Hepatocyte (in vitro differentiated cells): Measurements from ENCODE around the gene PAPPA.

Experiments used
- EZH2 ChIP-seq: fragments of 200-600 bp; sonication (generic); IDR thresholded peaks from 2 replicates; pipeline ENCODE4 v1.6.1; 2016; ENCODE audit warnings: antibody characterized with exemption, mild to moderate bottlenecking, borderline replicate concordance
- EZH2phosphoT487 ChIP-seq: fragments of 200-600 bp; sonication (generic); IDR thresholded peaks from one replicate; pipeline ENCODE4 v1.6.1; 2018; ENCODE audit warnings: antibody characterized with exemption, mild to moderate bottlenecking, low read depth, moderate library complexity; ENCODE audit not compliant: unreplicated experiment, severe bottlenecking
- TF ChIP-seq, protein P1 (sequence below): fragments of 200-600 bp; sonication (generic); IDR thresholded peaks from 2 replicates; pipeline ENCODE4 v1.5.1; 2016; ENCODE audit warnings: antibody characterized with exemption, mild to moderate bottlenecking; ENCODE audit not compliant: poor library complexity

DNA sequence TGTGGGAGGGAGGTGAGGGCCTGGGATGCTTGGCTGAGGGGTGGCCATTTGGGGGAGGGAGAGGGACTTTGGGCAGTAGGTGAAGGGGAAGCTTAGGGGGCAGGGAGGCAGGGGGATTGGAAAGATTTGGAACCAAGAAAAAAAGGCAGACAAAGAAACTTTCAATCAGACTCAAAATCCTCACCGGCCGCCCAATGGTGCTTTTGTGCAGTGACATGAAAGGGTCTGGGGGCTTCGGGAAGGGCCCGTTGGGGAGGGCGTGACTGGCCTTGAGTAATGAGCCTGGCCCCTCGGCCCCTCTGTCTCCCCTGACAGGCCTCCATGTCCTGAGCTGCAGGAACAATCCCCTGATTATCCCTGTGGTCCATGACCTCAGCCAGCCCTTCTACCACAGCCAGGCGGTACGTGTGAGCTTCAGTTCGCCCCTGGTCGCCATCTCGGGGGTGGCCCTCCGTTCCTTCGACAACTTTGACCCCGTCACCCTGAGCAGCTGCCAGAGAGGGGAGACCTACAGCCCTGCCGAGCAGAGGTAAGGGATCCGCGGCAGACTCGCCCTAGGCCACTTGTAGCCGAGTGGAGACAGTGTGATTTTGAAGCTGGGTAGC is 181.1 kb downstream of the PAPPA start:
- TF ChIP-seq, protein P1, sequence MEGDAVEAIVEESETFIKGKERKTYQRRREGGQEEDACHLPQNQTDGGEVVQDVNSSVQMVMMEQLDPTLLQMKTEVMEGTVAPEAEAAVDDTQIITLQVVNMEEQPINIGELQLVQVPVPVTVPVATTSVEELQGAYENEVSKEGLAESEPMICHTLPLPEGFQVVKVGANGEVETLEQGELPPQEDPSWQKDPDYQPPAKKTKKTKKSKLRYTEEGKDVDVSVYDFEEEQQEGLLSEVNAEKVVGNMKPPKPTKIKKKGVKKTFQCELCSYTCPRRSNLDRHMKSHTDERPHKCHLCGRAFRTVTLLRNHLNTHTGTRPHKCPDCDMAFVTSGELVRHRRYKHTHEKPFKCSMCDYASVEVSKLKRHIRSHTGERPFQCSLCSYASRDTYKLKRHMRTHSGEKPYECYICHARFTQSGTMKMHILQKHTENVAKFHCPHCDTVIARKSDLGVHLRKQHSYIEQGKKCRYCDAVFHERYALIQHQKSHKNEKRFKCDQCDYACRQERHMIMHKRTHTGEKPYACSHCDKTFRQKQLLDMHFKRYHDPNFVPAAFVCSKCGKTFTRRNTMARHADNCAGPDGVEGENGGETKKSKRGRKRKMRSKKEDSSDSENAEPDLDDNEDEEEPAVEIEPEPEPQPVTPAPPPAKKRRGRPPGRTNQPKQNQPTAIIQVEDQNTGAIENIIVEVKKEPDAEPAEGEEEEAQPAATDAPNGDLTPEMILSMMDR: no peak
- no peak for TF ChIP-seq EZH2
- no peak for TF ChIP-seq EZH2phosphoT487
